CD8-positive, alpha-beta memory T cell (primary cell): ENCODE data around the gene EXOSC9. TPM values are rescaled to one million over a fixed set of nuclear protein-coding genes. Genes with fewer than 3 reads are reported as not detected.

Experiments
- CTCF ChIA-PET: fragments of 350-600 bp; sonication (Branson Sonifier 250); formaldehyde crosslinking; loops from one replicate; lab custom pipeline; 2021; ENCODE audit warnings: antibody characterized with exemption; lab: Charles Lee
- POLR2A ChIA-PET: fragments of 350-600 bp; sonication (Branson Sonifier 250); formaldehyde crosslinking; loops from one replicate; lab custom pipeline; 2021; ENCODE audit warnings: antibody characterized with exemption; lab: Charles Lee
- DNase-seq, 5 donors: peaks; one replicate each; pipeline versions ENCODE4 v3.0.0 to v3.0.0-alpha.2; 2020 to 2022; ENCODE audit warnings: mixed read lengths in 1 of 5
- H3K27ac ChIP-seq: one replicate; pipeline ENCODE4 v1.7.0; 2013; ENCODE audit warnings: low read depth, mild to moderate bottlenecking, low read length, moderate library complexity
- H3K27me3 ChIP-seq: 2 replicates; pipeline ENCODE4 v1.7.0; 2013; ENCODE audit warnings: low read length, mild to moderate bottlenecking; ENCODE audit not compliant: insufficient read depth, poor library complexity, severe bottlenecking
- H3K36me3 ChIP-seq: 2 replicates; pipeline ENCODE4 v1.7.0; 2013; ENCODE audit warnings: mild to moderate bottlenecking, low read length, moderate library complexity; ENCODE audit not compliant: insufficient read depth
- H3K4me1 ChIP-seq: 2 replicates; pipeline ENCODE4 v1.7.0; 2013; ENCODE audit warnings: mild to moderate bottlenecking, low read length, moderate library complexity; ENCODE audit not compliant: insufficient read depth
- H3K4me3 ChIP-seq: 2 replicates; pipeline ENCODE4 v1.7.0; 2013; ENCODE audit warnings: mild to moderate bottlenecking, low read length
- H3K9me3 ChIP-seq: 2 replicates; pipeline ENCODE4 v1.7.0; 2013; ENCODE audit warnings: mild to moderate bottlenecking, low read length
- H3K27ac Mint-ChIP-seq, 8 donors: one replicate each; pipeline ENCODE4 v1.8.0; 2020 to 2021; ENCODE audit warnings: mixed read lengths in 8 of 8, mild to moderate bottlenecking in 6 of 8, inconsistent platforms in 3 of 8, moderate library complexity in 3 of 8
- H3K27me3 Mint-ChIP-seq, 2 donors: one replicate each; pipeline ENCODE4 v1.8.0; 2020 to 2021; ENCODE audit warnings: mixed read lengths in 2 of 2, mild to moderate bottlenecking in 1 of 2, moderate library complexity in 1 of 2
- H3K36me3 Mint-ChIP-seq, 3 donors: one replicate each; pipeline ENCODE4 v1.8.0; 2020 to 2021; ENCODE audit warnings: mixed read lengths in 3 of 3, inconsistent platforms in 1 of 3, mild to moderate bottlenecking in 1 of 3
- H3K4me1 Mint-ChIP-seq, 3 donors: one replicate each; pipeline ENCODE4 v1.8.0; 2020 to 2021; ENCODE audit warnings: mixed read lengths in 3 of 3, inconsistent platforms in 1 of 3, mild to moderate bottlenecking in 1 of 3
- H3K4me3 Mint-ChIP-seq, 7 donors: one replicate each; pipeline ENCODE4 v1.8.0; 2020 to 2021; ENCODE audit warnings: mixed read lengths in 7 of 7, mild to moderate bottlenecking in 6 of 7, moderate library complexity in 4 of 7, inconsistent platforms in 2 of 7
- H3K9me3 Mint-ChIP-seq, 5 donors: one replicate each; pipeline ENCODE4 v1.8.0; 2020 to 2022; ENCODE audit warnings: mixed read lengths in 5 of 5, mild to moderate bottlenecking in 3 of 5, moderate library complexity in 2 of 5, inconsistent platforms in 1 of 5
- polyA plus RNA-seq: library from polyadenylated mRNA; unstranded; fragments of 300-500 nt; fragmentation: Illumina TruSeq; gene quantifications from one replicate; pipeline ENCODE4 v1.2.3, GENCODE V29; 2021
- total RNA-seq, 2 experiments: library from RNA; stranded (reverse); gene quantifications; one replicate each; pipeline ENCODE4 v1.2.3, GENCODE V29; 2021

Gene EXOSC9
- total and polyA plus RNA-seq, 3 experiments from 2014 or later: 41.7 to 72.9 (median 72.2) TPM

- H3K4me3 Mint-ChIP-seq: no peak overlapping the region
- Histone ChIP-seq H3K9me3 (no peaks in the 10 kb centered on the region), H3K36me3 (peaks cover 12% of the 10 kb centered on the region), H3K4me3 (no peak overlapping the region), H3K27ac (no peak overlapping the region), H3K27me3 (no peaks in the 10 kb centered on the region), H3K4me1 (peaks cover 4% of the 10 kb centered on the region)
- peak overlapping the region in 5 of 8 donors; percentile 2 to 72 (median 33) for H3K27ac Mint-ChIP-seq
- CTCF ChIA-PET: interaction anchor here (0.9 kb wide), 1 partner anchor 11 kb away, joined by 3 read pairs; no protein-coding TSS in a partner anchor
- POLR2A ChIA-PET: interaction anchor here (0.6 kb wide), 1 partner anchor 748 kb away, joined by 3 read pairs; no protein-coding TSS in a partner anchor
- peaks cover 0 to 2% of the 10 kb centered on the region in 2 donors for H3K27me3 Mint-ChIP-seq
- peaks cover 17 to 38% (median 26%) of the 10 kb centered on the region in 3 donors for H3K4me1 Mint-ChIP-seq
- peaks cover 0 to 48% (median 8%) of the 10 kb centered on the region in 3 donors for H3K36me3 Mint-ChIP-seq
- no peaks in the 10 kb centered on the region for H3K9me3 Mint-ChIP-seq
- no peak for DNase-seq
Measured at GRCh38 chr4:121819216-121819965, 18.3 kb downstream of the EXOSC9 start.

GRCh38 chr4:121822047-121822446 lies 20.9 kb downstream of the EXOSC9 start:
- H3K27ac Mint-ChIP-seq: peak overlapping the region in 3 of 8 donors; percentile 37 to 95 (median 92)
- peaks cover 17 to 43% (median 26%) of the 10 kb centered on the region in 3 donors for H3K4me1 Mint-ChIP-seq
- no peak for DNase-seq
- peak overlapping the region; percentile 83 for H3K4me3 ChIP-seq
- H3K36me3 ChIP-seq: no peaks in the 10 kb centered on the region
- H3K4me1 ChIP-seq: peaks cover 5% of the 10 kb centered on the region
- H3K27me3 Mint-ChIP-seq: peaks cover 0 to 2% of the 10 kb centered on the region in 2 donors
- no peaks in the 10 kb centered on the region for H3K9me3 ChIP-seq
- peak overlapping the region; percentile 18 to 95 (median 89) for H3K4me3 Mint-ChIP-seq
- H3K36me3 Mint-ChIP-seq: peaks cover 0 to 27% (median 0%) of the 10 kb centered on the region in 3 donors
- H3K9me3 Mint-ChIP-seq: no peaks in the 10 kb centered on the region
- POLR2A ChIA-PET: no interaction called here
- H3K27ac ChIP-seq: peak overlapping the region; percentile 57
- CTCF ChIA-PET: no interaction called here
- H3K27me3 ChIP-seq: no peaks in the 10 kb centered on the region

- no peaks in the 10 kb centered on the region for H3K36me3 ChIP-seq
- Mint-ChIP-seq H3K27me3 (peaks cover 0 to 2% of the 10 kb centered on the region in 2 donors), H3K9me3 (no peaks in the 10 kb centered on the region), H3K4me3 (peak overlapping the region; percentile 79 to 95 (median 93)), H3K4me1 (peaks cover 17 to 43% (median 26%) of the 10 kb centered on the region in 3 donors), H3K36me3 (peaks cover 0 to 24% (median 0%) of the 10 kb centered on the region in 3 donors), H3K27ac (peak overlapping the region; percentile 22 to 95 (median 54))
- H3K27ac ChIP-seq: peak overlapping the region; percentile 57
- ChIA-PET POLR2A (no interaction called here), CTCF (no interaction called here)
- peak overlapping the region; percentile 83 for H3K4me3 ChIP-seq
- no peaks in the 10 kb centered on the region for H3K9me3 ChIP-seq
- H3K27me3 ChIP-seq: no peaks in the 10 kb centered on the region
- peak; percentile 4 to 55 (median 13) for DNase-seq
- H3K4me1 ChIP-seq: peaks cover 5% of the 10 kb centered on the region
Measured at GRCh38 chr4:121822796-121823504, 21.8 kb downstream of the EXOSC9 start.

GRCh38 chr4:121823505-121824170 lies 22.5 kb downstream of the EXOSC9 start, which contains the start of gene CCNA2:
CCNA2 (minus strand) TSS chr4:121823883; CDS start chr4:121823628, 255 bp downstream.
- H3K4me3 ChIP-seq: peak within 1 kb of the TSS; percentile 83
- POLR2A ChIA-PET: interaction anchor here (0.6 to 2.2 kb wide), 4 partner anchors 22 to 500 kb away, joined by 3 to 10 read pairs (median 4); partner anchors contain the start of genes BBS7 and EXOSC9
- peak; percentile 91 to 96 (median 93) for DNase-seq
- peaks cover 17 to 38% (median 26%) of the 10 kb centered on the region in 3 donors for H3K4me1 Mint-ChIP-seq
- H3K27ac Mint-ChIP-seq: peak within 1 kb of the TSS; percentile 22 to 95 (median 90)
- H3K27me3 ChIP-seq: no peaks in the 10 kb centered on the region
- no peaks in the 10 kb centered on the region for H3K9me3 Mint-ChIP-seq
- peak within 1 kb of the TSS; percentile 79 to 95 (median 93) for H3K4me3 Mint-ChIP-seq
- peaks cover 0 to 20% (median 0%) of the 10 kb centered on the region in 3 donors for H3K36me3 Mint-ChIP-seq
- peaks cover 5% of the 10 kb centered on the region for H3K4me1 ChIP-seq
- CTCF ChIA-PET: interaction anchor here (0.9 to 1.6 kb wide), 2 partner anchors 11 to 22 kb away, joined by 3 to 5 read pairs; partner anchors contain the start of gene EXOSC9
- H3K27ac ChIP-seq: peak within 1 kb of the TSS; percentile 57
- peaks cover 0 to 2% of the 10 kb centered on the region in 2 donors for H3K27me3 Mint-ChIP-seq
- no peaks in the 10 kb centered on the region for H3K9me3 ChIP-seq
- no peaks in the 10 kb centered on the region for H3K36me3 ChIP-seq

- H3K27ac ChIP-seq: peak overlapping the region; percentile 45
Measured at GRCh38 chr4:121824171-121824527, 23.0 kb downstream of the EXOSC9 start.

GRCh38 chr4:121824950-121825349 lies 23.8 kb downstream of the EXOSC9 start:
- Histone ChIP-seq H3K27me3 (no peaks in the 10 kb centered on the region), H3K27ac (no peak overlapping the region), H3K9me3 (no peaks in the 10 kb centered on the region), H3K4me3 (no peak overlapping the region), H3K4me1 (peaks cover 5% of the 10 kb centered on the region), H3K36me3 (no peaks in the 10 kb centered on the region)
- H3K4me1 Mint-ChIP-seq: peaks cover 17 to 32% (median 22%) of the 10 kb centered on the region in 3 donors
- H3K27ac Mint-ChIP-seq: peak overlapping the region in 3 of 8 donors; percentile 35 to 43 (median 38)
- ChIA-PET POLR2A (interaction anchor here (1.5 to 2.2 kb wide), 2 partner anchors 23 to 45 kb away, joined by 3 to 10 read pairs; partner anchors contain the start of genes BBS7 and EXOSC9), CTCF (interaction anchor here (1.2 to 1.6 kb wide), 2 partner anchors 22 to 24 kb away, joined by 3 to 5 read pairs; partner anchors contain the start of gene EXOSC9)
- no peak for DNase-seq
- peak overlapping the region in 4 of 7 donors; percentile 31 to 71 (median 38) for H3K4me3 Mint-ChIP-seq
- H3K36me3 Mint-ChIP-seq: peaks cover 0 to 21% (median 0%) of the 10 kb centered on the region in 3 donors
- H3K27me3 Mint-ChIP-seq: peaks cover 0 to 2% of the 10 kb centered on the region in 2 donors
- H3K9me3 Mint-ChIP-seq: no peaks in the 10 kb centered on the region

More at GRCh38 chr4:121824171-121824527, 23.0 kb downstream of the EXOSC9 start:
- H3K4me1 ChIP-seq: peaks cover 5% of the 10 kb centered on the region
- H3K9me3 ChIP-seq: no peaks in the 10 kb centered on the region
- Mint-ChIP-seq H3K36me3 (peaks cover 0 to 18% (median 0%) of the 10 kb centered on the region in 3 donors), H3K27me3 (peaks cover 0 to 2% of the 10 kb centered on the region in 2 donors), H3K4me1 (peaks cover 17 to 34% (median 22%) of the 10 kb centered on the region in 3 donors), H3K4me3 (peak overlapping the region; percentile 79 to 95 (median 93)), H3K9me3 (no peaks in the 10 kb centered on the region), H3K27ac (peak overlapping the region; percentile 8 to 95 (median 90))
- H3K36me3 ChIP-seq: no peaks in the 10 kb centered on the region
- POLR2A ChIA-PET: interaction anchor here (0.6 to 2.2 kb wide), 4 partner anchors 23 to 499 kb away, joined by 3 to 10 read pairs (median 4); partner anchors contain the start of genes BBS7 and EXOSC9
- H3K27me3 ChIP-seq: no peaks in the 10 kb centered on the region
- CTCF ChIA-PET: interaction anchor here (0.9 to 1.6 kb wide), 3 partner anchors 10 to 23 kb away, joined by 3 to 5 read pairs (median 3); partner anchors contain the start of gene EXOSC9
- no peak for DNase-seq
- H3K4me3 ChIP-seq: peak overlapping the region; percentile 83

- H3K9me3 ChIP-seq: no peaks in the 10 kb centered on the region
- DNase-seq: no peak
- no peak overlapping the region for H3K27ac Mint-ChIP-seq
- no peak overlapping the region for H3K4me3 ChIP-seq
- H3K36me3 Mint-ChIP-seq: peaks cover 0 to 39% (median 0%) of the 10 kb centered on the region in 3 donors
- ChIA-PET CTCF (interaction anchor here (1.7 to 2.5 kb wide), 2 partner anchors 8 to 27 kb away, joined by 4 to 7 read pairs; partner anchors contain the start of gene EXOSC9), POLR2A (no interaction called here)
- no peaks in the 10 kb centered on the region for H3K9me3 Mint-ChIP-seq
- H3K27ac ChIP-seq: no peak overlapping the region
- peaks cover 0 to under 1% of the 10 kb centered on the region in 2 donors for H3K27me3 Mint-ChIP-seq
- no peak overlapping the region for H3K4me3 Mint-ChIP-seq
- no peaks in the 10 kb centered on the region for H3K27me3 ChIP-seq
- peaks cover under 1% of the 10 kb centered on the region for H3K36me3 ChIP-seq
- peaks cover 5% of the 10 kb centered on the region for H3K4me1 ChIP-seq
- H3K4me1 Mint-ChIP-seq: peaks cover 10 to 19% (median 15%) of the 10 kb centered on the region in 3 donors
Measured at GRCh38 chr4:121827853-121828252, 26.7 kb downstream of the EXOSC9 start.
